CD8-positive, alpha-beta memory T cell (primary cell): Measurements from ENCODE around the gene ZNF584. TPM values are rescaled to one million over a fixed set of nuclear protein-coding genes. Genes with fewer than 3 reads are reported as not detected.
"Not testable (repeated sequence)": the region's sequence is repeated elsewhere in the genome, so short reads cannot be mapped to it uniquely, and the experiment has no call there.

ENCODE experiments used
- CTCF ChIA-PET: fragments of 350-600 bp; sonication (Branson Sonifier 250); formaldehyde crosslinking; loops from one replicate; lab custom pipeline; 2021; ENCODE audit warnings: antibody characterized with exemption; lab: Charles Lee
- POLR2A ChIA-PET: fragments of 350-600 bp; sonication (Branson Sonifier 250); formaldehyde crosslinking; loops from one replicate; lab custom pipeline; 2021; ENCODE audit warnings: antibody characterized with exemption; lab: Charles Lee
- DNase-seq, 5 donors: peaks; one replicate each; pipeline versions ENCODE4 v3.0.0 to v3.0.0-alpha.2; 2020 to 2022; ENCODE audit warnings: mixed read lengths in 1 of 5
- H3K27ac ChIP-seq: one replicate; pipeline ENCODE4 v1.7.0; 2013; ENCODE audit warnings: low read depth, mild to moderate bottlenecking, low read length, moderate library complexity
- H3K27me3 ChIP-seq: 2 replicates; pipeline ENCODE4 v1.7.0; 2013; ENCODE audit warnings: low read length, mild to moderate bottlenecking; ENCODE audit not compliant: insufficient read depth, poor library complexity, severe bottlenecking
- H3K36me3 ChIP-seq: 2 replicates; pipeline ENCODE4 v1.7.0; 2013; ENCODE audit warnings: mild to moderate bottlenecking, low read length, moderate library complexity; ENCODE audit not compliant: insufficient read depth
- H3K4me1 ChIP-seq: 2 replicates; pipeline ENCODE4 v1.7.0; 2013; ENCODE audit warnings: mild to moderate bottlenecking, low read length, moderate library complexity; ENCODE audit not compliant: insufficient read depth
- H3K4me3 ChIP-seq: 2 replicates; pipeline ENCODE4 v1.7.0; 2013; ENCODE audit warnings: mild to moderate bottlenecking, low read length
- H3K9me3 ChIP-seq: 2 replicates; pipeline ENCODE4 v1.7.0; 2013; ENCODE audit warnings: mild to moderate bottlenecking, low read length
- H3K27ac Mint-ChIP-seq, 8 donors: one replicate each; pipeline ENCODE4 v1.8.0; 2020 to 2021; ENCODE audit warnings: mixed read lengths in 8 of 8, mild to moderate bottlenecking in 6 of 8, inconsistent platforms in 3 of 8, moderate library complexity in 3 of 8
- H3K27me3 Mint-ChIP-seq, 2 donors: one replicate each; pipeline ENCODE4 v1.8.0; 2020 to 2021; ENCODE audit warnings: mixed read lengths in 2 of 2, mild to moderate bottlenecking in 1 of 2, moderate library complexity in 1 of 2
- H3K36me3 Mint-ChIP-seq, 3 donors: one replicate each; pipeline ENCODE4 v1.8.0; 2020 to 2021; ENCODE audit warnings: mixed read lengths in 3 of 3, inconsistent platforms in 1 of 3, mild to moderate bottlenecking in 1 of 3
- H3K4me1 Mint-ChIP-seq, 3 donors: one replicate each; pipeline ENCODE4 v1.8.0; 2020 to 2021; ENCODE audit warnings: mixed read lengths in 3 of 3, inconsistent platforms in 1 of 3, mild to moderate bottlenecking in 1 of 3
- H3K4me3 Mint-ChIP-seq, 7 donors: one replicate each; pipeline ENCODE4 v1.8.0; 2020 to 2021; ENCODE audit warnings: mixed read lengths in 7 of 7, mild to moderate bottlenecking in 6 of 7, moderate library complexity in 4 of 7, inconsistent platforms in 2 of 7
- H3K9me3 Mint-ChIP-seq, 5 donors: one replicate each; pipeline ENCODE4 v1.8.0; 2020 to 2022; ENCODE audit warnings: mixed read lengths in 5 of 5, mild to moderate bottlenecking in 3 of 5, moderate library complexity in 2 of 5, inconsistent platforms in 1 of 5
- polyA plus RNA-seq: library from polyadenylated mRNA; unstranded; fragments of 300-500 nt; fragmentation: Illumina TruSeq; gene quantifications from one replicate; pipeline ENCODE4 v1.2.3, GENCODE V29; 2021
- total RNA-seq, 2 experiments: library from RNA; stranded (reverse); gene quantifications; one replicate each; pipeline ENCODE4 v1.2.3, GENCODE V29; 2021

ZNF584 gene
- total and polyA plus RNA-seq, 3 experiments from 2014 or later, result 7.5 to 22.6 (median 20.9) TPM

- Mint-ChIP-seq H3K4me3 (no peak overlapping the region), H3K27ac (no peak overlapping the region), H3K36me3 (no peaks in the 10 kb centered on the region), H3K9me3 (no peaks in the 10 kb centered on the region), H3K27me3 (no peaks in the 10 kb centered on the region), H3K4me1 (no peaks in the 10 kb centered on the region)
- Histone ChIP-seq H3K27ac (no peak overlapping the region), H3K4me3 (no peak overlapping the region), H3K27me3 (no peaks in the 10 kb centered on the region), H3K9me3 (no peaks in the 10 kb centered on the region), H3K36me3 (no peaks in the 10 kb centered on the region), H3K4me1 (no peaks in the 10 kb centered on the region)
- ChIA-PET POLR2A (no interaction called here), CTCF (no interaction called here)
- no peak for DNase-seq
Observed at GRCh38 chr19:58368561-58369360, 39.7 kb upstream of the ZNF584 start.

- Mint-ChIP-seq H3K27me3 (no peaks in the 10 kb centered on the region), H3K9me3 (no peaks in the 10 kb centered on the region), H3K4me3 (no peak overlapping the region), H3K27ac (no peak overlapping the region), H3K36me3 (no peaks in the 10 kb centered on the region), H3K4me1 (no peaks in the 10 kb centered on the region)
- no peaks in the 10 kb centered on the region for H3K9me3 ChIP-seq
- H3K4me1 ChIP-seq, result no peaks in the 10 kb centered on the region
- DNase-seq, result no peak
- CTCF ChIA-PET, result interaction anchor here (1.1 kb wide), 1 partner anchor 9 kb away, joined by 4 read pairs; no protein-coding TSS in a partner anchor
- no peaks in the 10 kb centered on the region for H3K36me3 ChIP-seq
- POLR2A ChIA-PET, result no interaction called here
- H3K27me3 ChIP-seq, result no peaks in the 10 kb centered on the region
- H3K27ac ChIP-seq, result no peak overlapping the region
- no peak overlapping the region for H3K4me3 ChIP-seq
Observed at GRCh38 chr19:58372311-58373133, 35.9 kb upstream of the ZNF584 start.

- Mint-ChIP-seq H3K4me1 (peaks cover 0 to 4% (median 0%) of the 10 kb centered on the region in 3 donors), H3K36me3 (no peaks in the 10 kb centered on the region), H3K27ac (peak overlapping the region in 1 of 8 donors; percentile 67), H3K27me3 (no peaks in the 10 kb centered on the region), H3K4me3 (peak overlapping the region in 1 of 7 donors; percentile 34), H3K9me3 (no peaks in the 10 kb centered on the region)
- Histone ChIP-seq H3K4me3 (no peak overlapping the region), H3K27ac (no peak overlapping the region), H3K4me1 (peaks cover under 1% of the 10 kb centered on the region), H3K36me3 (no peaks in the 10 kb centered on the region), H3K27me3 (no peaks in the 10 kb centered on the region), H3K9me3 (no peaks in the 10 kb centered on the region)
- ChIA-PET POLR2A (no interaction called here), CTCF (interaction anchor here (0.9 kb wide), 1 partner anchor 11 kb away, joined by 3 read pairs; the partner anchor contains the start of gene ZNF497)
- no peak for DNase-seq
Observed at GRCh38 chr19:58374200-58374599, 34.2 kb upstream of the ZNF584 start.

GRCh38 chr19:58376724-58377123 lies 31.7 kb upstream of the ZNF584 start:
- Mint-ChIP-seq H3K4me1 (peaks cover 12 to 22% (median 15%) of the 10 kb centered on the region in 3 donors), H3K27ac (peak overlapping the region in 2 of 8 donors; percentile 19 to 69)
- H3K4me3 ChIP-seq, DNase-seq, H3K27me3 ChIP-seq, H3K36me3 ChIP-seq, CTCF ChIA-PET, H3K9me3 Mint-ChIP-seq, H3K27me3 Mint-ChIP-seq, H3K9me3 ChIP-seq, H3K4me3 Mint-ChIP-seq, H3K36me3 Mint-ChIP-seq, H3K27ac ChIP-seq: not testable (repeated sequence)
- peaks cover 12% of the 10 kb centered on the region for H3K4me1 ChIP-seq
- POLR2A ChIA-PET, result interaction anchor here (0.9 kb wide), 1 partner anchor 29 kb away, joined by 3 read pairs; no protein-coding TSS in a partner anchor

- H3K9me3 Mint-ChIP-seq, result no peaks in the 10 kb centered on the region
- Histone ChIP-seq H3K27me3 (no peaks in the 10 kb centered on the region), H3K9me3 (no peaks in the 10 kb centered on the region), H3K4me3 (no peak overlapping the region), H3K36me3 (no peaks in the 10 kb centered on the region), H3K27ac (no peak overlapping the region), H3K4me1 (peaks cover 18% of the 10 kb centered on the region)
- peak overlapping the region in 7 of 8 donors; percentile 92 to 99 (median 96) for H3K27ac Mint-ChIP-seq
- peaks cover 17 to 31% (median 21%) of the 10 kb centered on the region in 3 donors for H3K4me1 Mint-ChIP-seq
- no peaks in the 10 kb centered on the region for H3K27me3 Mint-ChIP-seq
- no peak for DNase-seq
- H3K36me3 Mint-ChIP-seq, result peaks cover 0 to 4% (median 0%) of the 10 kb centered on the region in 3 donors
- ChIA-PET CTCF (interaction anchor here (1.0 to 1.5 kb wide), 2 partner anchors 16 to 29 kb away, joined by 3 to 5 read pairs; partner anchors contain the start of genes ZNF497 and ZNF584), POLR2A (interaction anchor here (1.2 kb wide), 1 partner anchor 16 kb away, joined by 9 read pairs; the partner anchor contains the start of gene ZNF497)
- H3K4me3 Mint-ChIP-seq, result peak overlapping the region; percentile 61 to 94 (median 87)
Observed at GRCh38 chr19:58379246-58379645, 29.2 kb upstream of the ZNF584 start.

- Histone ChIP-seq H3K9me3 (no peaks in the 10 kb centered on the region), H3K27me3 (no peaks in the 10 kb centered on the region), H3K27ac (peak overlapping the region; percentile 83), H3K4me3 (peak overlapping the region; percentile 70), H3K4me1 (peaks cover 18% of the 10 kb centered on the region), H3K36me3 (no peaks in the 10 kb centered on the region)
- peaks cover 0 to 4% (median 0%) of the 10 kb centered on the region in 3 donors for H3K36me3 Mint-ChIP-seq
- ChIA-PET POLR2A (interaction anchor here (1.2 kb wide), 1 partner anchor 17 kb away, joined by 9 read pairs; the partner anchor contains the start of gene ZNF497), CTCF (interaction anchor here (1.0 to 1.5 kb wide), 2 partner anchors 17 to 28 kb away, joined by 3 to 5 read pairs; partner anchors contain the start of genes ZNF497 and ZNF584)
- peak overlapping the region; percentile 87 to 98 (median 93) for H3K4me3 Mint-ChIP-seq
- no peaks in the 10 kb centered on the region for H3K9me3 Mint-ChIP-seq
- H3K27ac Mint-ChIP-seq, result peak overlapping the region; percentile 92 to 100 (median 97)
- peaks cover 17 to 33% (median 21%) of the 10 kb centered on the region in 3 donors for H3K4me1 Mint-ChIP-seq
- DNase-seq, result no peak
- no peaks in the 10 kb centered on the region for H3K27me3 Mint-ChIP-seq
Observed at GRCh38 chr19:58380037-58380661, 28.3 kb upstream of the ZNF584 start.

- H3K4me1 Mint-ChIP-seq, result peaks cover 17 to 40% (median 26%) of the 10 kb centered on the region in 3 donors
- Histone ChIP-seq H3K27ac (peak within 1 kb of the TSS; percentile 83), H3K36me3 (no peaks in the 10 kb centered on the region), H3K4me1 (peaks cover 25% of the 10 kb centered on the region), H3K4me3 (peak within 1 kb of the TSS; percentile 70), H3K9me3 (no peaks in the 10 kb centered on the region), H3K27me3 (no peaks in the 10 kb centered on the region)
- H3K27me3 Mint-ChIP-seq, result peaks cover 0 to 1% of the 10 kb centered on the region in 2 donors
- H3K4me3 Mint-ChIP-seq, result peak within 1 kb of the TSS; percentile 87 to 98 (median 93)
- peak; percentile 96 to 100 (median 99) for DNase-seq
- H3K9me3 Mint-ChIP-seq, result no peaks in the 10 kb centered on the region
- ChIA-PET POLR2A (interaction anchor here (1.0 to 1.4 kb wide), 4 partner anchors 18 to 27 kb away, joined by 3 to 11 read pairs (median 6); partner anchors contain the start of genes ZNF497 and ZNF584), CTCF (interaction anchor here (1.1 to 1.5 kb wide), 2 partner anchors 17 to 18 kb away, joined by 3 to 5 read pairs; partner anchors contain the start of gene ZNF497)
- peak within 1 kb of the TSS; percentile 93 to 100 (median 97) for H3K27ac Mint-ChIP-seq
- peaks cover 0 to 4% (median 0%) of the 10 kb centered on the region in 3 donors for H3K36me3 Mint-ChIP-seq
Observed at GRCh38 chr19:58380662-58381459, 27.6 kb upstream of the ZNF584 start, which contains the start of gene ZNF837. ZNF837 (minus strand) TSS chr19:58381030; CDS start chr19:58369332, 11,698 bp downstream.
